ENCODE measurements around the gene HCRTR1. TPM values are rescaled to one million over a fixed set of nuclear protein-coding genes. Genes with fewer than 3 reads are reported as not detected.

HCRTR1 gene
- total RNA-seq, 1 donor from 2014 or later, result not detected

- H3K4me3 Mint-ChIP-seq, result no peak overlapping the region
- TF ChIP-seq CTCF (conservative IDR thresholded peaks at IDR 0.05), result no peak
Measured at GRCh38 chr1:31671561-31672201, 54.2 kb downstream of the HCRTR1 start.

GRCh38 chr1:31672986-31673385 is 55.5 kb downstream of the HCRTR1 start:
- Mint-ChIP-seq H3K36me3 (ENCODE audit: low read depth) (no peaks in the 10 kb centered on the region), H3K4me1 (peaks cover 8% of the 10 kb centered on the region), H3K9me3 (no peaks in the 10 kb centered on the region), H3K27me3 (ENCODE audit: low read depth) (peaks cover 7% of the 10 kb centered on the region), H3K4me3 (no peak overlapping the region), H3K27ac (ENCODE audit: unreplicated experiment) (no peak overlapping the region)
- no peak for TF ChIP-seq CTCF (conservative IDR thresholded peaks at IDR 0.05)
- DNase-seq (ENCODE audit: low read depth, low spot score), result no peak

More at GRCh38 chr1:31671561-31672201, 54.2 kb downstream of the HCRTR1 start:
- Mint-ChIP-seq H3K36me3 (ENCODE audit: low read depth) (no peaks in the 10 kb centered on the region), H3K27me3 (ENCODE audit: low read depth) (peaks cover 7% of the 10 kb centered on the region), H3K4me1 (peaks cover 8% of the 10 kb centered on the region), H3K27ac (ENCODE audit: unreplicated experiment) (no peak overlapping the region), H3K9me3 (no peaks in the 10 kb centered on the region)
- no peak for DNase-seq (ENCODE audit: low read depth, low spot score)

- DNase-seq (ENCODE audit: low read depth, low spot score), result no peak
- H3K27me3 Mint-ChIP-seq (ENCODE audit: low read depth), result peaks cover 7% of the 10 kb centered on the region
- H3K9me3 Mint-ChIP-seq, result no peaks in the 10 kb centered on the region
- no peaks in the 10 kb centered on the region for H3K36me3 Mint-ChIP-seq (ENCODE audit: low read depth)
- no peak overlapping the region for H3K27ac Mint-ChIP-seq (ENCODE audit: unreplicated experiment)
- no peak overlapping the region for H3K4me3 Mint-ChIP-seq
- no peak for TF ChIP-seq CTCF (conservative IDR thresholded peaks at IDR 0.05)
- H3K4me1 Mint-ChIP-seq, result peaks cover 8% of the 10 kb centered on the region
Measured at GRCh38 chr1:31673433-31673832, 55.9 kb downstream of the HCRTR1 start.

- Mint-ChIP-seq H3K9me3 (no peaks in the 10 kb centered on the region), H3K4me3 (no peak overlapping the region), H3K4me1 (peaks cover 5% of the 10 kb centered on the region), H3K36me3 (ENCODE audit: low read depth) (no peaks in the 10 kb centered on the region), H3K27me3 (ENCODE audit: low read depth) (peaks cover 6% of the 10 kb centered on the region), H3K27ac (ENCODE audit: unreplicated experiment) (no peak overlapping the region)
- no peak for DNase-seq (ENCODE audit: low read depth, low spot score)
- no peak for TF ChIP-seq CTCF (conservative IDR thresholded peaks at IDR 0.05)
Measured at GRCh38 chr1:31674626-31675025, 57.1 kb downstream of the HCRTR1 start.

GRCh38 chr1:31675161-31675560 is 57.7 kb downstream of the HCRTR1 start:
- no peak overlapping the region for H3K4me3 Mint-ChIP-seq
- no peak for TF ChIP-seq CTCF (conservative IDR thresholded peaks at IDR 0.05)
- peaks cover 2% of the 10 kb centered on the region for H3K27me3 Mint-ChIP-seq (ENCODE audit: low read depth)
- no peaks in the 10 kb centered on the region for H3K36me3 Mint-ChIP-seq (ENCODE audit: low read depth)
- no peak for DNase-seq (ENCODE audit: low read depth, low spot score)
- H3K27ac Mint-ChIP-seq (ENCODE audit: unreplicated experiment), result peak overlapping the region; percentile 91
- H3K4me1 Mint-ChIP-seq, result peaks cover 2% of the 10 kb centered on the region
- no peaks in the 10 kb centered on the region for H3K9me3 Mint-ChIP-seq

All from neural crest cell (in vitro differentiated cells).